OCI-M1 (cell line): ENCODE results near the gene PES1.
"Not testable (repeated sequence)": the region's sequence is repeated elsewhere in the genome, so short reads cannot be mapped to it uniquely, and the experiment has no call there.

ENCODE experiments used
- DNase-seq: peaks from one replicate; lab custom pipeline; 2025; lab: John Stamatoyannopoulos, UW

Gene PES1

DNA sequence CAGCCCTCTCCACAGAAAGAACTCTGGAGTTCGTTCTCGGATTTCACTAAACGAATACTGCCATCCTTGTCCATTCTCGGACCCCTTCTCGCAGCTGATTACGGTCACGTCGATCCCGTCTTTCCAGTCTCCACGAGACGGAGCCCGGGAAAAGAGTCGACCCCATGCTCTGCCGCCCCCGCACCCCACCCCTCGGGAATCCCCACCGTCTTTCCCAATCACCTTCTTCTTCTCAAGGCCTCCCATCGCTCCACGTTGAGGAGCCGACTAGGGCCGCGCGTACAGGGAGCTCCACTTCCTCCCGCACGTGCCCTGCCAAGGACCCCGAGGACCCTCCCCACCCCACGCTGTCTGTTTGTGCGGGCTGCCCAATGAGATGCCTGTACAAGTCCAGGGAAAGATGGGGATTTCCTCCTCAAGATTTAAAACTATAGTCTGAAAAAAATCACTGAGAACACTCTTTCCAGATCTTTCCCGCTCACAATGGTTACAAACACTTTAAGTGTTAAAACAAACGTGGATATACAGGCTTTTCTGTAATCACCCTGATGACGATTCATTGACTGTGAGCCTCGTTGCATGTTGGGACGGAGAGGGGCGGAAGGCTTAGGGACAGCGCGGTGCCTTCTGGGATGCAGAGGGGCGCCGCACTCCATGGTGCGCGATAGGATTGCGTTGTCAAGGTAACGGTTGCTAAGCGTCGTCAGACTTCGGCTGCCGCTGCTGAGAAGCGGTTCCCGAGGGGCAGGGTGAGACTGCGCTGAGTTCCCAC lies at the start of gene PES1:
Gene PES1 (minus strand): TSS at position 323 of the 772 bp plus-strand sequence. CDS start 77 bp downstream, at position 246.
- peak; percentile 99 for DNase-seq

DNA sequence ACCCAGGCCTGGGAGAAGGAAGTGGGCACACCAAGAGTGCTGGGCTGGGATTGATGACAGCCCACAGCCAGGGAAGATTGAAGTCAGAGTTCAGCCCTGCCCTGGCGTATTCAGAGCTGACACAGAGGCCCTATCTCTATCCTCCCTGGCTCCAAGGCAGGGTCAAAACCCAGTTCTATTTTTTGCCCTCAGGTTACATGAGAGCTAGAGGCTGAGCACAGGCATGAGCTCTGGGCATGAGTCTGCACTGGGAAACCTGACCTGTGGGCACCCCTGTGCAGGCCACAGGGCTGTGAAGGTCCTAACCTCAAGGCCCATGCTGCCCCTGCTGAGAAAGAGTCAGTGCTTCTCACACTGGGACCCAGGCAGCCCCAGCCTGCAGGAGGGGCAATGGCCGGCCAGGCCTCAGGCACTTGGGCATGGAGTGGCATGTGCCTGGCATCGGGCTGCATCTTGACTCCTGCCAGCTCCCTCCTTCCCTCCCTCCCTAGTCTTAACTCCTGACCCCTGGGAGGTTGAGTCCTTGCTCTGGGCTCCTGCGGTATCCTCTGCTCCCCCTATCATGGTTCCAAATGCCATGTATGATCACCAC lies 49.2 kb upstream of the PES1 start:
- no peak for DNase-seq

DNA sequence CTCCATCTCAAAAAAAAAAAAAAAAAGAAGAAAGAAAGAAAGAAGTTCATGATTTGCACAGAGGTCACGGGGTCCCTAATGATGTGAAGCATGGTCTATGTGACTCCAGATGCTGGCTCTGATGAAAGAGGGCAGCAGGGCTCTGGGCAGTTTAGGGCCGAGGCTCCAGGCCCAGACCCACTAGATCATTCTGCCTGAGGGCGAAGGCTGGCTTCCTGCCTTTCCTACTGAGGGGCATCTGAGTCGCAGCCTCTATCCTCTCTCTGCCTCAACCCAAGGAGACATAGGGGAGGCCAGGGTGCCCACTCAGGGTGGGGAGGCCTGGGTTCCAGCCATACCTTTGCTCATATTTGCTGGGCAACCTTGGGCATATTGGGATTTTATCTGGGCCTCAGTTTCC lies 48.7 kb upstream of the PES1 start:
- no peak for DNase-seq

DNA sequence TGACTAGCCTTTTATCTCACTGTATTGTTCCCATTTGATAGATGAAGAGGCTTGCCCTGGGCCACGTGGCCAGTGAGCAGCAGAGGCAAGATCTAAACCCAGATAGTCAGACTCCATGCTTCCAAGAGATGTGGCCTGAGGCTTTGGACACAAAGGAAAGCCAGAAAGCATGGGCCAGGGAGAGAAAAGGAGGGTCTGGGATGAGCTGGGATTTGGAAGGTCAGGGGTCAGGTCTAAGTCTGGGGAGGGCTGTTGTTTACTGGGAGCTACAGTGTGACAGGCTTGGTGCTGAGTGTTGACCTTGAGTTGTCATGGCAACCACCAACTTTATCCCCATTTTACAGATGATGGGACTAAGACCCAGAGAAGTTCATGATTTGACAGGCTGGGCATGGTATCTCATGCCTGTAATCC lies 46.0 kb upstream of the PES1 start:
- DNase-seq: no peak

DNA sequence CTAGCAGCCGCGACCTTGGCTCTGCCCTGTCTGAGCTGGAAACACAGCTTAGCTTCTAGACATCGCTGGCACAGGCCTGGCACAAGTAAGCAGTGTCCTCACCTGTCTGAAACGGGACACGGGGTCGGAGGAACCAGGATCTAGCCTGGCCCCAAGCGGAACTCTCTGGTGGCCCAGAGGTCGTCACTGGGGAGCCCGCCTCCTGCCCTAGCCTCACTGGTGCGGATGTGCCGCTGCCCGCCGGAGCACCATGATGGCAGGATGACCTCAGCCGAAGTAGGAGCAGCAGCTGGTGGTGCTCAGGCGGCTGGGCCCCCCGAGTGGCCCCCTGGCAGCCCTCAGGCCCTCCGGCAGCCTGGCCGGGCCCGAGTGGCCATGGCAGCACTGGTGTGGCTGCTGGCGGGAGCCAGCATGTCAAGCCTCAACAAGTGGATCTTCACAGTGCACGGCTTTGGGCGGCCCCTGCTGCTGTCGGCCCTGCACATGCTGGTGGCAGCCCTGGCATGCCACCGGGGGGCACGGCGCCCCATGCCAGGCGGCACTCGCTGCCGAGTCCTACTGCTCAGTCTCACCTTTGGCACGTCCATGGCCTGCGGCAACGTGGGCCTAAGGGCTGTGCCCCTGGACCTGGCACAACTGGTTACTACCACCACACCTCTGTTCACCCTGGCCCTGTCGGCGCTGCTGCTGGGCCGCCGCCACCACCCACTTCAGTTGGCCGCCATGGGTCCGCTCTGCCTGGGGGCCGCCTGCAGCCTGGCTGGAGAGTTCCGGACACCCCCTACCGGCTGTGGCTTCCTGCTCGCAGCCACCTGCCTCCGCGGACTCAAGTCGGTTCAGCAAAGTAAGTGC lies 44.7 kb upstream of the PES1 start:
- no peak for DNase-seq

DNA sequence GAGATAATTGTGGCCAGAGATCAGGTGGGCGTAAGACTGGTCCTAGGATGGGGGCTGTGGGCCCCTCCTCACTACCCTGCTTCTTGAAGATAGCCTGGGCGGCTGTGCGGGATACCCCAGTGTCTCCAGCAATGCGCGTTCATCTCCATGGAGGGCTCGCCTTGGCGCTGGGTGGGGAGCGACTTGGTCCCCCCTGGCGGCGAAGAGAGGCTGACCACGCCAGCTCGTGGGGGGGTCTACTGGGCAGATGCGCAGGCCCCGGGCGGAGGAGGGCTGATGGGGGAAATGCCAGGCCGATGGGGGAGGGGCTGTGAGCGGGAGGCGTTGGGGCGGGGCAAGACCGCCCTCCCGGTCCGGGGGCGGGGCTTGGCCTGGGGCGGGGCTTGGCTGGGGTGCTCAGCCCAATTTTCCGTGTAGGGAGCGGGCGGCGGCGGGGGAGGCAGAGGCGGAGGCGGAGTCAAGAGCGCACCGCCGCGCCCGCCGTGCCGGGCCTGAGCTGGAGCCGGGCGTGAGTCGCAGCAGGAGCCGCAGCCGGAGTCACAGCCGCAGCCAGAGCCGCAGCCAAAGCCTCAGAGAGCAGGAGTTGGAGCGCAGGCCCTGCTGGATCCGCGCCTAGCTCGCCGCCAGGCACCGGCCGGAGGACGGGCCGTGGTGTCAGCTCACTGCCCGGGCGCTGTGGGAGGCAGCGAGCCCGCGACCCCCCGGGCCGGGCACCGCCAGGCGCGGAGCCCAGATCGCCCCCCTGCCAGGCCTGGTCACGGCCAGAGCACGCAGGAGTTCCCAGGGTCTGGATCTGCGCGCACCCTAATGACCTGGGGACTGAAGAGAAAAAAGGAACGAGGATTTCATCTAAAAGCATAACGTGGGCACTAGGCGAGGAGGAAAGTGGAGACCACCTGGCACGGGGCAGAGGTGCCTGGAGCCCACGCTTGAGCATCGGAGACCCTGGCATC lies 43.8 kb upstream of the PES1 start, which contains the start of gene SLC35E4:
Gene SLC35E4 (plus strand): TSS at position 509 of the 953 bp plus-strand sequence. CDS start 670 bp downstream, outside the sequence.
- DNase-seq: peak; percentile 89

DNA sequence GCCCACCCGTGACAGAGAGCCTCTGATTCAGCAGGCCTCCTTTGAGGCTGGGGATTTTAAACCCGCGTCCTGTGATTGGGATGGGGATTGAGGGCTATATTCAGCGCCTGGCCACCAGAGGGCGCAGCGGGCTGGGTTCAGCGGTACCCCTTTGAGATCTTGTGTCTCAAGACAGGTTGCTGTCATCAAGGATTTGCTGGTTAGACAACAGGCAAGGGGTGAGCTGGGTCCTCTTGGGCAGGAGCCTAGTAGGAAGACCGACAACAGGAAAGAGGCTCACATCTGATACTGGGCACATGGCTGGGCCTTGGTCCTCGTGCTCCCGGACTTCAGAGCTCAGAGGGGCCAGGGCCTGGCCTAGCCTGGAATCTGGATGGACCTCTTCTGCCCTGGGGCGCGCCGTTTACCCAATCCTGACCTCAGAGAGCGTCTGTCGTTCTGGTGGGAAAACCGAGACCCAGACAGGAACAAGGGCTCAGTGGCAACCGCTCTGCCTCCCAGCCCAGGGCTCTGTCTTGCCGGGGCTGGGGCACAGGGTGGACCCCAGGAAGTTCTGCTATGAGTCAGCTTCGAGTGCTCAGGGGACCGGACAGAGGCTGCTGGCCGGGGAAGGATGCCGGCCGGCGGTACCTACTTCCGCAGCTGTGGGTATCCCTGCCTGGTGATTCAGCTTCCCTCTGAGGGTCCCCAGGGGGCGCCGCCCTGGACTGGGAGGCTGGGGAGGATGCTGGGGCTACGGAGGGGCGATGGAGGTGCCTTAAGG lies 42.9 kb upstream of the PES1 start:
- peak; percentile 91 for DNase-seq

DNA sequence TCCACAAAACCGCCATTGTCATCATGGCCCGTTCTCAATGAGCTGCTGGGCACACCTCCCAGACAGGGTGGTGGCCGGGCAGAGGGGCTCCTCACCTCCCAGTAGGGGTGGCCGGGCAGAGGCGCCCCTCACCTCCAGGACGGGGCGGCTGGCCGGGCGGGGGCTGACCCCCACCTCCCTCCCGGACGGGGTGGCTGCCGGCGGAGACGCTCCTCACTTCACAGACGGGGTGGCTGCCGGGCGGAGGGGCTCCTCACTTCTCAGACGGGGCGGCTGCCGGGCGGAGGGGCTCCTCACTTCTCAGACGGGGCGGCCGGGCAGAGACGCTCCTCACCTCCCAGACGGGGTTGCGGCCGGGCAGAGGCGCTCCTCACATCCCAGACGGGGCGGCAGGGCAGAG lies 39.8 kb upstream of the PES1 start:
- DNase-seq: not testable (repeated sequence)

DNA sequence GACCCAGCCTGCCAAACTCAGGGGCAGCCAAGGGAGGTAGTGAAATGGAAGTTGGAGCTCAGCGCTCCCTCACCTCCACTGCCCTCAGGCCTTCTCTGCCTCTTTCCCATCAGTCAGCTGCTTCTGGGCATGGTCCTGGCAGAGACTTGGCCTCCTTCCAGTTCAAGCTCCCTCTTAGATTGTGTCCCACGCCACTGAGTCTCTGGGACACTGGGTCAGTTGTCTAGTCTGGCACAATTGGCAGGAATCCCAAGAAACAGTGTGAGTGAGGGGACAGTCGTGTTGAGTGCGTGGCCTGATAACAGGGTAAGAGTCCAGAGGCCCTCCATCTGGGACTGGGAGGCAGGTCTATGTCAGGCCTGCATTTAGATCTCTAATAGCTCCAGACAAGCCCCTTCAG lies 36.8 kb upstream of the PES1 start:
- DNase-seq: no peak

DNA sequence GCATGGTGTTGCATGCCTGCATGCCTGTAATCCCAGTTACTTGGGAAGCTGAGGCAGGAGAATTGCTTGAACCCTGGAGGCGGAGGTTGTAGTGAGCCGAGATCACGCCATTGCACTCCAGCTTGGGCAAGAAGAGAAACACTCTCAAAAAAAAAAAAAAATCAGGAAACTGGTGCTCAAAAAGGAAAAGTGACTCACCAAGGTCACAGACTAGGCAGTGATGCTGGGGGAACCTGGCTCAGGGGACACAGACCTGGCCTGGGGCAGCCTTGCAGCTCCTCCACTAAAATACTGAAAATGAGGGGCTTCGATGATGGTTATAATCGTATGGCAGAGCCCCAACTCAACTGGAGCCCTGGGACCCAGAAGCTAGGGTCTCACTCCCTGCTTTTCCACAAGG lies 35.8 kb upstream of the PES1 start:
- DNase-seq: no peak

DNA sequence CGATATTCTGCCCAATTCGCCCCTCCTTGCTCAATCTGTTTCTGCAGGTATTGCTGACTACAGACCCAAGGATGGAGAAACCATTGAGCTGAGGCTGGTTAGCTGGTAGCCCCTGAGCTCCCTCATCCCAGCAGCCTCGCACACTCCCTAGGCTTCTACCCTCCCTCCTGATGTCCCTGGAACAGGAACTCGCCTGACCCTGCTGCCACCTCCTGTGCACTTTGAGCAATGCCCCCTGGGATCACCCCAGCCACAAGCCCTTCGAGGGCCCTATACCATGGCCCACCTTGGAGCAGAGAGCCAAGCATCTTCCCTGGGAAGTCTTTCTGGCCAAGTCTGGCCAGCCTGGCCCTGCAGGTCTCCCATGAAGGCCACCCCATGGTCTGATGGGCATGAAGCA lies 34.7 kb upstream of the PES1 start:
- DNase-seq: no peak

DNA sequence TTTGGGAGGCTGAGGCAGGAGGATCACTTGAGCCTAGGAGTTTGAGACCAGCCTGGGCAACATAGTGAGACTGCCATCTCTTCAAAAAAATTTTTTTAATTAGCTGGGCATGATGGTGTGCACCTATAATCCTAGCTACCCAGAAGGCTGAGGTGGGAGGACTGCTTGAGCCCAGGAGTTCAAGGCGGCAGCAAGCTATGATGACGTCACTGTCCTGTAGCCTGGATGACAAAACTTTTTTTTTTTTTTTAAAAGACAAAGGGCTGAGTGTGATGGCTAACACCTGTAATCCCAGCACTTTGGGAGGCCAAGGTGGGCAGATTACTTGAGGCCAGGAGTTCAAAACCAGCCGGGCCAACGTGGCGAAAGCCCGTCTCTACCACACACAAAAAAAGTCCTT lies 28.2 kb upstream of the PES1 start:
- not testable (repeated sequence) for DNase-seq

DNA sequence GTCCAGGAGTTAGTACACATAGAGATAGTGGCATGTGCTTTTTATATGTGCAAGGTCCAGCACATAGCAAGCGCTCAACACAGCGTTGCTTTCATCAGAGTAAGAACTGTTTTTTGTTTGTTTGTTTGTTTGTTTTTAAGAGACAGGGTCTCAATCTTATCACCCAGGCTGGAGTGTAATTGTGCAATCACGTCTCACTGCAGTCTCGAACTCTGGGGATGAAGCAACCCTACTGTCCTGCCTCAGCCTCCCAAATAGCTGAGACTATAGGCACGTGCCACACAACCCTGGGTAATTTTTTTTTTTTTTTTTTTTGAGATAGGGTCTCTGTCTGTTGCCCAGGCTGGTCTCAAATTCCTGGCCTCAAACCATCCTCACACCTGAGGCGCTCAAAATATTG lies 26.1 kb upstream of the PES1 start:
- no peak for DNase-seq

DNA sequence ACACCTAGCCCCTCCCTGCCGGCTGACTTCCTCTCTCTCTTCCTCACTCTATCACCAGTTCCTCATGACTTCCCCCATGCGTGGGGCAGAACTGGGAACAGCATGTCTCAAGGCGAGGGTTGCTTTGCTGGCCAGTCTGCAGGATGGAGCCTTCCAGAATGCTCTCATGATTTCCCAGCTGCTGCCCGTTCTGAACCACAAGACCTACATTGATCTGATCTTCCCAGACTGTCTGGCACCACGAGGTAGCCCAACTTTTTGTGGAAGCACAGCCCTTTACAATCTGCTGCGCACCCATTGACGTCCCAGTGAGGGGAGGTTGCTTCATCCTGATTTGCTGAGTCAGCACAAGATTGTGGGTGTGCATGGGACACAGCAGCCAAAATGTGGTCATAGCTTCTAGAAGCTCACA lies 23.8 kb upstream of the PES1 start:
- peak; percentile 33 for DNase-seq

DNA sequence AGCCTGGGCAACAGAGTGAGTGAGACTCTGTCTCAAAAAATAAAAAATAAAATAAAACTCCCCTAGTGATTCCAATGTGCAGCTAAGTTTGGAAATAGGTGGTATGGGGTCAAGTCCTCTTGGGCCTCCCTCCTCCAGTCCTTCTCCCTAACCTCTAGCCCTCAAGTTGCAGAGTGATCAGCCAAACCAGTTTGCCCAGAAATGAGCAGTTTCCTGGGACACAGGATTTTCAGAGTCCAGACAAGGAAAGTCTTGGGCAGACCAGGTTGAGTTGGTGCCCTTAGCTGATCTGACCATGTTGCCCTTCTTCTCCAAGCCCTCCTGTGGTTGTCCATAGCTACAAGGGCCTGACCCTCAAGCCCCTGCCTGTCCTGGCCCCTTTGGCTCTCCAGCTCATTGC lies 23.2 kb upstream of the PES1 start:
- no peak for DNase-seq

DNA sequence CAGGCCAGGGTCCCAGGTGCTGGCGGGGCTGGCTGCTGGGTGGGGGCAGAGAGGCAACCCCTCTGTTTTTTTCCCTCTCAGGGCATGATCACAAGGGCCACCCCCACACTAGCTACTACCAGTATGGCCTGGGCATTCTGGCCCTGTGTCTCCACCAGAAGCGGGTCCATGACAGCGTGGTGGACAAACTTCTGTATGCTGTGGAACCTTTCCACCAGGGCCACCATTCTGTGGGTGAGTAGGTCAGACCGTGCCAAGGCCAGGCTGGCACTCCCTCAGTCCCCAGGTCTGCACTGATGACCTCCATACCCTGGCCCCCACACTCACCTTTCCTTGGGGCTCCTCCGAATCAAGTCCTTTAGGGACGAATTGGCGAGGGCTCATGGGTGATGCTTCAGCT lies 22.6 kb upstream of the PES1 start:
- no peak for DNase-seq

DNA sequence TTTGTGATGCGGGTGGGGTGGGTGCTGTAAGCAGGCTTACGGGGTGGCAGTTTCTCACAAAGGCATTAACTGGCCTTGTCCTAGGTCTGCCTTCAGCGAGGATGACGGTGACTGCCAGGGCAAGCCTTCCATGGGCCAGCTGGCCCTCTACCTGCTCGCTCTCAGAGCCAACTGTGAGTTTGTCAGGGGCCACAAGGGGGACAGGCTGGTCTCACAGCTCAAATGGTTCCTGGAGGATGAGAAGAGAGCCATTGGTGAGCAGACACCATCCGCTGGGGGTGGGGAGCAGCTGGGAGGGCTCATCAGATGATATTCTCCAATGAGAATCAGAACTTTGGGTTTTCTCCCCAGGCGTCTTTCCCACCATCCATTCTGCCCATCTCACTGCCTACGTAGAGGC lies 21.1 kb upstream of the PES1 start:
- no peak for DNase-seq

DNA sequence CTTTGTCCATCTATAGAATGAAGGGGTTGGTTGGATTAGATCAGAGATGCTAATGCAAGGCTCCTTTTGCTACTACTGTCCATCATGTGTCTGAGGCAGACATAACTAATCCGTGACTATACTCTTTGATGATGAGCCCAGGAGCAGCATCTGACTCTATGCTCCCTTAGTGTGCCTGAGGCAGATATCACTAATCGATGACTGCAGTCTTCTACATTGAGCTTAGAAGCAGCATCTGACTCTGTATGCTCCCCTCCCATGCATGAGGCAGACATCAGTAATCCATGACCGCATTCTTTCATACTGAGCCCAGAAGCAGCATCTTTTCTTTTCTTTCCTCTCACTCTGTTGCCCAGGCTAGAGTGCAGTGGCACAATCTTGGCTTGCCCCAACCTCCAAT lies 19.5 kb upstream of the PES1 start:
- DNase-seq: no peak

DNA sequence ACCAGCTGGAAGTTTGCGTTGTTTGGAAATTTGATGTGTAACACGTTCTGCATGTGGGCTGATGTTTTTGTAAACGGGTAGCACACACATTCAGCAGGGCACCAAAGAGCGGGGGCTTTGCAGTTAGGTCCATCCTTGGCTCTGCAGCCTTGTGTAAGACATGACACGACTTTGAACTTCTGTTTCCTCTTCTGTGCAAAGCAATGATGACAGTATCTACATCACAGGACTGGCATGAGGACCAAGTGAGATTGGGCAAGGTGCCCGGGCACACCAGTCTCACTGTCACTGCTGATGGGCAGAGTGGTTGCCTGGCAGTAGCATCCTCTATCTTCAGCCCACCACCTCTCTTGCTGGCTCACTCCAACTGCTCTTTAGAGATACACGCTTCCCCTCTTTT lies 18.6 kb upstream of the PES1 start:
- DNase-seq: no peak

DNA sequence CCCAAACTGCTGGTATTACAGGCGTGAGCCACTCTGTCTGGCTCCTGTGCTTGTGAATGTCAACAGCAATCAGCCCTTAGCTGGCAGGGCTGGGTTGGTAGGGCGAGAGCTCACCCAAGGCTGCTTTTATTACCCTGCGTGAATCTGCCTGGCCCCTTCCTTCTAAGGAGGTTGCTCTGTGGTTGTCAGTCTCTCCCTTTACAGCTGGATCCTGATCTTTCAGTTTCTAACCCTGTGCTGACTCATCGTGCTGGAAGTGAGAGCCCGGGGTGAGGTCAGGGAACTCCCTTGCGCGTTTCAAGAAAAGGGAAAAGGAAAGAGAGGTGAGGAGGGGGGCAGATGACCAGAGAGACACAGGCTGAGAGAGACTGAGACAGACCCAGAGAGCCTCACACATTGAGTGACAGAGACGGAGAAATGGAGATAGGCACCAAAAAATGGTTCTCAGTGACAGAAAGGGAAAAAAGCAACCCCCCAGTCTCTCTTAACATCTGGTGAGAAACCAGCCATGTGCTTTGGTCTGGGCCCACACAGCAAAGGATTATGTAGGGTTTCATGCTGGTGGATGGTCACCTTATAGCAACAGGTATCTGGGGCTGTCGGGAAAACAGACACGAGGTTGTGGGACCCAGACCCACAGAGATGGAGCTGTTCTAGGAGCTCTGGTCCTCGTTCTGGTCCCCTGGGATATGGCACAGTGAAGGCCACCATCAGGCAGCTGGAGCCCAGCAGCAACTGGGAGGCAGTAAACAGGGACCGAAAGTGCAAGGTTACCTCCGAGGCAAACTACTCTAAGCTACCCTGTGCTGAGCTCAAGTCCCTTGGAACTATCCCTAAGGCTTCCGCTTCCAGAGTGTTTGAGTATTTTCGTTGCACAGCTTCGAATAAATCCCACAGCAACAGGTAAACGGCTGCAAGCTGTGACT lies 17.8 kb upstream of the PES1 start:
- peak; percentile 93 for DNase-seq
